ENCODE results near the gene SDCCAG8. TPM values are rescaled to one million over a fixed set of nuclear protein-coding genes. Genes with fewer than 3 reads are reported as not detected.

The SDCCAG8 gene
- total RNA-seq, 1 experiment from 2014 or later: 36.6 TPM

GRCh38 chr1:243367314-243367713 lies 111.5 kb downstream of the SDCCAG8 start:
- peaks cover 14% of the 10 kb centered on the region for H3K4me1 ChIP-seq (ENCODE audit: low read length)
- H3K4me2 ChIP-seq (ENCODE audit: low read depth, low read length, poor library complexity, severe bottlenecking): no peak overlapping the region
- H3K4me3 ChIP-seq (ENCODE audit: low read length): no peak overlapping the region
- no peak overlapping the region for H3K9ac ChIP-seq (ENCODE audit: low read length)
- H2AFZ ChIP-seq (ENCODE audit: low read length): no peak overlapping the region
- H3K27me3 ChIP-seq (ENCODE audit: low read length): no peaks in the 10 kb centered on the region
- no peaks in the 10 kb centered on the region for H3K9me2 ChIP-seq (replicated peaks; ENCODE audit: insufficient read depth, low read length)
- no peak overlapping the region for H3K27ac ChIP-seq (ENCODE audit: low read length)
- no peak for DNase-seq
- no peaks in the 10 kb centered on the region for H4K20me1 ChIP-seq (ENCODE audit: insufficient read depth, low read depth, low read length)
- no peaks in the 10 kb centered on the region for H3K79me2 ChIP-seq (ENCODE audit: low read length)
- H3K36me3 ChIP-seq (ENCODE audit: insufficient read depth, low read length): no peaks in the 10 kb centered on the region
- no peaks in the 10 kb centered on the region for H3K9me3 ChIP-seq (ENCODE audit: low read length)

GRCh38 chr1:243374412-243374811 lies 118.6 kb downstream of the SDCCAG8 start:
- H3K9ac ChIP-seq (ENCODE audit: low read length): no peak overlapping the region
- no peak overlapping the region for H3K27ac ChIP-seq (ENCODE audit: low read length)
- H3K4me1 ChIP-seq (ENCODE audit: low read length): no peaks in the 10 kb centered on the region
- H3K4me2 ChIP-seq (ENCODE audit: low read depth, low read length, poor library complexity, severe bottlenecking): no peak overlapping the region
- no peaks in the 10 kb centered on the region for H3K27me3 ChIP-seq (ENCODE audit: low read length)
- H3K36me3 ChIP-seq (ENCODE audit: insufficient read depth, low read length): no peaks in the 10 kb centered on the region
- H3K79me2 ChIP-seq (ENCODE audit: low read length): no peaks in the 10 kb centered on the region
- H3K9me2 ChIP-seq (replicated peaks; ENCODE audit: insufficient read depth, low read length): no peaks in the 10 kb centered on the region
- no peak for DNase-seq
- no peak overlapping the region for H2AFZ ChIP-seq (ENCODE audit: low read length)
- peaks cover 3% of the 10 kb centered on the region; the same call in 1 of the 2 replicates for H3K9me3 ChIP-seq (ENCODE audit: low read length)
- H4K20me1 ChIP-seq (ENCODE audit: insufficient read depth, low read depth, low read length): no peaks in the 10 kb centered on the region
- no peak overlapping the region for H3K4me3 ChIP-seq (ENCODE audit: low read length)

- Histone ChIP-seq H3K27me3 (ENCODE audit: low read length) (no peaks in the 10 kb centered on the region), H3K9me2 (replicated peaks; ENCODE audit: insufficient read depth, low read length) (no peaks in the 10 kb centered on the region), H3K4me3 (ENCODE audit: low read length) (no peak overlapping the region), H4K20me1 (ENCODE audit: insufficient read depth, low read depth, low read length) (no peaks in the 10 kb centered on the region), H3K4me1 (ENCODE audit: low read length) (no peaks in the 10 kb centered on the region), H3K79me2 (ENCODE audit: low read length) (no peaks in the 10 kb centered on the region), H3K27ac (ENCODE audit: low read length) (no peak overlapping the region), H3K9ac (ENCODE audit: low read length) (no peak overlapping the region), H3K4me2 (ENCODE audit: low read depth, low read length, poor library complexity, severe bottlenecking) (no peak overlapping the region), H2AFZ (ENCODE audit: low read length) (no peak overlapping the region), H3K36me3 (ENCODE audit: insufficient read depth, low read length) (0 out of 2 replicates have a peak, but pooled peaks cover 5% of the 10 kb centered on the region), H3K9me3 (ENCODE audit: low read length) (peaks cover 3% of the 10 kb centered on the region; the same call in 1 of the 2 replicates)
- DNase-seq: no peak
Observed at GRCh38 chr1:243375596-243375995, 119.8 kb downstream of the SDCCAG8 start.

GRCh38 chr1:243378669-243379068 lies 122.8 kb downstream of the SDCCAG8 start:
- Histone ChIP-seq H3K79me2 (ENCODE audit: low read length) (no peaks in the 10 kb centered on the region), H3K27me3 (ENCODE audit: low read length) (no peaks in the 10 kb centered on the region), H3K9me2 (replicated peaks; ENCODE audit: insufficient read depth, low read length) (no peaks in the 10 kb centered on the region), H3K9ac (ENCODE audit: low read length) (no peak overlapping the region), H4K20me1 (ENCODE audit: insufficient read depth, low read depth, low read length) (no peaks in the 10 kb centered on the region), H3K36me3 (ENCODE audit: insufficient read depth, low read length) (0 out of 2 replicates have a peak, but pooled peaks cover 5% of the 10 kb centered on the region), H3K9me3 (ENCODE audit: low read length) (peaks cover under 1% of the 10 kb centered on the region; the same call in 1 of the 2 replicates), H2AFZ (ENCODE audit: low read length) (no peak overlapping the region), H3K4me1 (ENCODE audit: low read length) (no peaks in the 10 kb centered on the region), H3K4me2 (ENCODE audit: low read depth, low read length, poor library complexity, severe bottlenecking) (no peak overlapping the region), H3K4me3 (ENCODE audit: low read length) (no peak overlapping the region), H3K27ac (ENCODE audit: low read length) (no peak overlapping the region)
- DNase-seq: no peak

GRCh38 chr1:243379208-243379607 lies 123.4 kb downstream of the SDCCAG8 start:
- no peak overlapping the region for H2AFZ ChIP-seq (ENCODE audit: low read length)
- no peaks in the 10 kb centered on the region for H3K9me2 ChIP-seq (replicated peaks; ENCODE audit: insufficient read depth, low read length)
- H3K36me3 ChIP-seq (ENCODE audit: insufficient read depth, low read length): 0 out of 2 replicates have a peak, but pooled peaks cover 5% of the 10 kb centered on the region
- no peak overlapping the region for H3K4me3 ChIP-seq (ENCODE audit: low read length)
- no peaks in the 10 kb centered on the region for H3K4me1 ChIP-seq (ENCODE audit: low read length)
- H3K4me2 ChIP-seq (ENCODE audit: low read depth, low read length, poor library complexity, severe bottlenecking): no peak overlapping the region
- no peaks in the 10 kb centered on the region for H3K79me2 ChIP-seq (ENCODE audit: low read length)
- no peaks in the 10 kb centered on the region for H4K20me1 ChIP-seq (ENCODE audit: insufficient read depth, low read depth, low read length)
- no peak for DNase-seq
- no peaks in the 10 kb centered on the region for H3K27me3 ChIP-seq (ENCODE audit: low read length)
- no peak overlapping the region for H3K27ac ChIP-seq (ENCODE audit: low read length)
- H3K9ac ChIP-seq (ENCODE audit: low read length): no peak overlapping the region
- no peaks in the 10 kb centered on the region for H3K9me3 ChIP-seq (ENCODE audit: low read length)

GRCh38 chr1:243379706-243380105 lies 123.9 kb downstream of the SDCCAG8 start:
- no peak overlapping the region for H3K27ac ChIP-seq (ENCODE audit: low read length)

GRCh38 chr1:243388276-243388675 lies 132.4 kb downstream of the SDCCAG8 start:
- no peaks in the 10 kb centered on the region for H3K27me3 ChIP-seq (ENCODE audit: low read length)
- H3K36me3 ChIP-seq (ENCODE audit: insufficient read depth, low read length): no peaks in the 10 kb centered on the region
- H2AFZ ChIP-seq (ENCODE audit: low read length): no peak overlapping the region
- no peak for DNase-seq
- no peaks in the 10 kb centered on the region for H3K9me3 ChIP-seq (ENCODE audit: low read length)
- no peaks in the 10 kb centered on the region for H3K4me1 ChIP-seq (ENCODE audit: low read length)
- no peak overlapping the region for H3K4me3 ChIP-seq (ENCODE audit: low read length)
- H3K9me2 ChIP-seq (replicated peaks; ENCODE audit: insufficient read depth, low read length): no peaks in the 10 kb centered on the region
- H3K4me2 ChIP-seq (ENCODE audit: low read depth, low read length, poor library complexity, severe bottlenecking): no peak overlapping the region
- H3K9ac ChIP-seq (ENCODE audit: low read length): no peak overlapping the region
- no peaks in the 10 kb centered on the region for H3K79me2 ChIP-seq (ENCODE audit: low read length)
- no peaks in the 10 kb centered on the region for H4K20me1 ChIP-seq (ENCODE audit: insufficient read depth, low read depth, low read length)
- no peak overlapping the region for H3K27ac ChIP-seq (ENCODE audit: low read length)

More at GRCh38 chr1:243379706-243380105, 123.9 kb downstream of the SDCCAG8 start:
- Histone ChIP-seq H3K9me3 (ENCODE audit: low read length) (no peaks in the 10 kb centered on the region), H3K4me3 (ENCODE audit: low read length) (no peak overlapping the region), H3K9ac (ENCODE audit: low read length) (no peak overlapping the region), H3K36me3 (ENCODE audit: insufficient read depth, low read length) (0 out of 2 replicates have a peak, but pooled peaks cover 5% of the 10 kb centered on the region), H3K4me1 (ENCODE audit: low read length) (no peaks in the 10 kb centered on the region), H3K79me2 (ENCODE audit: low read length) (no peaks in the 10 kb centered on the region), H3K27me3 (ENCODE audit: low read length) (no peaks in the 10 kb centered on the region), H3K4me2 (ENCODE audit: low read depth, low read length, poor library complexity, severe bottlenecking) (no peak overlapping the region), H4K20me1 (ENCODE audit: insufficient read depth, low read depth, low read length) (no peaks in the 10 kb centered on the region), H2AFZ (ENCODE audit: low read length) (no peak overlapping the region), H3K9me2 (replicated peaks; ENCODE audit: insufficient read depth, low read length) (no peaks in the 10 kb centered on the region)
- no peak for DNase-seq

- H3K27ac ChIP-seq (ENCODE audit: low read length): no peak overlapping the region
Observed at GRCh38 chr1:243390162-243390791, 134.4 kb downstream of the SDCCAG8 start.

More at GRCh38 chr1:243390162-243390791, 134.4 kb downstream of the SDCCAG8 start:
- Histone ChIP-seq H3K27me3 (ENCODE audit: low read length) (no peaks in the 10 kb centered on the region), H3K4me3 (ENCODE audit: low read length) (no peak overlapping the region), H3K9me2 (replicated peaks; ENCODE audit: insufficient read depth, low read length) (no peaks in the 10 kb centered on the region), H3K36me3 (ENCODE audit: insufficient read depth, low read length) (no peaks in the 10 kb centered on the region), H3K4me2 (ENCODE audit: low read depth, low read length, poor library complexity, severe bottlenecking) (no peak overlapping the region), H3K4me1 (ENCODE audit: low read length) (no peaks in the 10 kb centered on the region), H2AFZ (ENCODE audit: low read length) (no peak overlapping the region), H3K79me2 (ENCODE audit: low read length) (no peaks in the 10 kb centered on the region), H4K20me1 (ENCODE audit: insufficient read depth, low read depth, low read length) (no peaks in the 10 kb centered on the region), H3K9me3 (ENCODE audit: low read length) (no peaks in the 10 kb centered on the region), H3K9ac (ENCODE audit: low read length) (no peak overlapping the region)
- no peak for DNase-seq

Measured in Karpas-422 (cell line).